SU-DHL-6 (cell line): ENCODE measurements around the gene C4orf51.

Experiments used
- H2AFZ ChIP-seq: fragments of 200-600 bp; sonication (generic); 2 replicates; pipeline ENCODE4 v1.6.1; 2014; ENCODE audit warnings: low read depth, mild to moderate bottlenecking, moderate library complexity, mixed read lengths, antibody characterized with exemption, low read length; ENCODE audit not compliant: severe bottlenecking
- H3F3A ChIP-seq: fragments of 200-600 bp; shearing (Covaris generic); 2 replicates; pipeline ENCODE4 v1.6.0; 2016; ENCODE audit warnings: antibody characterized with exemption, mild to moderate bottlenecking; ENCODE audit not compliant: insufficient read depth
- H3K27ac ChIP-seq: fragments of 200-600 bp; sonication (generic); 2 replicates; pipeline ENCODE4 v1.5.1; 2016; ENCODE audit warnings: low read depth, mild to moderate bottlenecking, low read length, moderate library complexity, mixed read lengths
- H3K27me3 ChIP-seq: fragments of 200-600 bp; sonication (generic), shearing (Covaris generic); 2 replicates; pipeline ENCODE4 v1.6.0; 2014; ENCODE audit warnings: mild to moderate bottlenecking, low read length
- H3K36me3 ChIP-seq: fragments of 200-600 bp; sonication (generic); 2 replicates; pipeline ENCODE4 v1.6.1; 2014; ENCODE audit warnings: mild to moderate bottlenecking, low read length, mixed read lengths
- H3K4me2 ChIP-seq: fragments of 300-600, 200-600 bp; shearing (Covaris generic), sonication (generic); 2 replicates; pipeline ENCODE4 v1.6.0; 2014; ENCODE audit warnings: low read length, low read depth, mild to moderate bottlenecking; ENCODE audit not compliant: poor library complexity, severe bottlenecking
- H3K4me3 ChIP-seq: fragments of 200-600 bp; sonication (generic); 2 replicates; pipeline ENCODE4 v1.5.1; 2014; ENCODE audit warnings: antibody characterized with exemption, low read length, mild to moderate bottlenecking, mixed read lengths; ENCODE audit not compliant: insufficient read depth, poor library complexity, severe bottlenecking
- H3K79me2 ChIP-seq: fragments of 200-600 bp; sonication (generic); 2 replicates; pipeline ENCODE4 v1.6.1; 2014; ENCODE audit warnings: mild to moderate bottlenecking, low read length, moderate library complexity; ENCODE audit not compliant: insufficient read depth
- H3K9ac ChIP-seq: fragments of 200-600 bp; sonication (generic); 2 replicates; pipeline ENCODE4 v1.7.0; 2014; ENCODE audit warnings: mild to moderate bottlenecking, low read length
- H3K9me2 ChIP-seq: fragments of 200-600 bp; sonication (generic); replicated peaks from 2 replicates; pipeline ENCODE4 v1.6.1; 2014; ENCODE audit warnings: low read length; ENCODE audit not compliant: insufficient read depth
- H3K9me3 ChIP-seq: fragments of 200-600 bp; sonication (generic); 2 replicates; pipeline ENCODE4 v1.6.1; 2014; ENCODE audit warnings: low read length, mixed read lengths; ENCODE audit not compliant: insufficient read depth
- H4K20me1 ChIP-seq: fragments of 200-600 bp; sonication (generic); 2 replicates; pipeline ENCODE4 v1.6.1; 2014; ENCODE audit warnings: low read depth, mild to moderate bottlenecking, antibody characterized with exemption, low read length, moderate library complexity, mixed read lengths
- EZH2phosphoT487 ChIP-seq: fragments of 200-600 bp; sonication (generic), shearing (Covaris generic); conservative IDR thresholded peaks from 2 replicates; pipeline ENCODE4 v1.6.1; 2018; ENCODE audit warnings: mild to moderate bottlenecking, antibody characterized with exemption, low read length, moderate library complexity, mixed read lengths
- TF ChIP-seq, protein P1 (sequence below): fragments of 200-600 bp; sonication (generic); IDR thresholded peaks from one replicate; pipeline ENCODE4 v1.5.1; 2017; ENCODE audit warnings: antibody characterized with exemption, mild to moderate bottlenecking, low read length, moderate library complexity; ENCODE audit not compliant: insufficient read depth, poor library complexity, severe bottlenecking

Gene C4orf51

DNA sequence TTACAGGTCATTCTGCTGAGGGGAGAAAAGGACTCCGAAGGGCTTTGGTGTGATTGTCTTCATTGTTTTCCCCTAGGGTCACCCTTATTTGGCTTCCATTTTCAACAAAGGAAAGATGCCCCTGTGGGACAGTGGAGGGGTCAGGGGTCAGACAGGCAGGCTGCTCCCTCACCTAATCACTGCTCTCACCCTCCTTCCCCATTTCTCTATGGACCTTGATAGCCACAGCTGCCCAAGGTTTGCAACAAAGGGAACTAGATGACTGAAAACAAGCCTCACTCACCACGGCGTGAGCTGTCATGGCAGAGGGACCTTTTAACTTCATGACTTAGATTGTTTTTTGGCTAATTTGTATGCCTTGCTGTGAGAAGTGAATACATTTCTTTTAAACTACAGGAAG, 40.7 kb downstream of the C4orf51 start:
- Histone ChIP-seq H2AFZ (no peak overlapping the region), H3K9me2 (no peaks in the 10 kb centered on the region), H3K36me3 (no peaks in the 10 kb centered on the region), H3K79me2 (no peaks in the 10 kb centered on the region), H4K20me1 (no peaks in the 10 kb centered on the region), H3K4me3 (no peak overlapping the region), H3K9ac (no peak overlapping the region), H3K4me2 (no peak overlapping the region), H3F3A (no peaks in the 10 kb centered on the region), H3K9me3 (no peaks in the 10 kb centered on the region), H3K27me3 (no peaks in the 10 kb centered on the region), H3K27ac (no peak overlapping the region)
- no peak for TF ChIP-seq EZH2phosphoT487
- TF ChIP-seq, protein P1, sequence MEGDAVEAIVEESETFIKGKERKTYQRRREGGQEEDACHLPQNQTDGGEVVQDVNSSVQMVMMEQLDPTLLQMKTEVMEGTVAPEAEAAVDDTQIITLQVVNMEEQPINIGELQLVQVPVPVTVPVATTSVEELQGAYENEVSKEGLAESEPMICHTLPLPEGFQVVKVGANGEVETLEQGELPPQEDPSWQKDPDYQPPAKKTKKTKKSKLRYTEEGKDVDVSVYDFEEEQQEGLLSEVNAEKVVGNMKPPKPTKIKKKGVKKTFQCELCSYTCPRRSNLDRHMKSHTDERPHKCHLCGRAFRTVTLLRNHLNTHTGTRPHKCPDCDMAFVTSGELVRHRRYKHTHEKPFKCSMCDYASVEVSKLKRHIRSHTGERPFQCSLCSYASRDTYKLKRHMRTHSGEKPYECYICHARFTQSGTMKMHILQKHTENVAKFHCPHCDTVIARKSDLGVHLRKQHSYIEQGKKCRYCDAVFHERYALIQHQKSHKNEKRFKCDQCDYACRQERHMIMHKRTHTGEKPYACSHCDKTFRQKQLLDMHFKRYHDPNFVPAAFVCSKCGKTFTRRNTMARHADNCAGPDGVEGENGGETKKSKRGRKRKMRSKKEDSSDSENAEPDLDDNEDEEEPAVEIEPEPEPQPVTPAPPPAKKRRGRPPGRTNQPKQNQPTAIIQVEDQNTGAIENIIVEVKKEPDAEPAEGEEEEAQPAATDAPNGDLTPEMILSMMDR = no peak

DNA sequence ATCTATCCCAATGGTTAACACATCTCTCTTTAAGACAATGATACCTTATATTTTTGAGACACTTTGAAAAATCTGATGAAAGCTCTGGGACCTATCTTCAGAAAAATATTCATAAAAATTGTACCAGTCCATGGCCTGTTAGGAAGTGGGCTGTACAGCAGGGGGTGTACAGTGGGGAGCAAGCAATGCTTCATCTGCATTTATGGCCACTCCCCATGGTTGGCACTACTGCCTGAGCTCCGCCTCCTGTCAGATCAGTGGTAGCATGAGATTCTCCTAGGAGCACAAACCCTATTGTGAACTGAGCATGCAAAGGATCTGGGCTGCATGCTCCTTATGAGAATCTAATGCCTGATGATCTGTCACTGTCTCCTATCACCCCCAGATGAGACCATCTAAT, 42.6 kb downstream of the C4orf51 start:
- Histone ChIP-seq H4K20me1 (no peaks in the 10 kb centered on the region), H3K27me3 (no peaks in the 10 kb centered on the region), H3K9me3 (no peaks in the 10 kb centered on the region)

DNA sequence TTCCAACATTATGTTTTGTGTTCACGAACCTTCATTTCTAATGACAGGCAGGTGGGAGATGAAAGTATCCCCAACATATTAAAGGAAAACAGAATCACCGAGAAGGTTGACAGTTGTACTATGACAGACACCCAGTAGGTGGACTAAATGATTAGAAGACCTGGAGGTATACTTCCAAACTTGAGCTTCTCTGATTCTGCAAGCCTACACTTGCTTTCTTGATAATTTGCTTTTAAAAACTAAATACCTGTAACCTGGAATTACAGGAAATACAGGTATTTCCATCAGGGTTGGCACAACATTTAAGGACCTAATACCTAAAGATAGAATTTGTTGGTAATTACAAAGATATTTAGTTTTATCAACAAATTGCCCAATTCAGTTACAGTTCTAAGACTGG, 43.4 kb downstream of the C4orf51 start:
- no peaks in the 10 kb centered on the region for H4K20me1 ChIP-seq
- H3K27ac ChIP-seq = no peak overlapping the region
- H3K4me2 ChIP-seq = no peak overlapping the region
- no peak overlapping the region for H3K4me3 ChIP-seq
- H3K36me3 ChIP-seq = no peaks in the 10 kb centered on the region
- no peak overlapping the region for H2AFZ ChIP-seq
- no peaks in the 10 kb centered on the region for H3K79me2 ChIP-seq
- no peaks in the 10 kb centered on the region for H3K9me2 ChIP-seq
- H3F3A ChIP-seq = no peaks in the 10 kb centered on the region
- no peaks in the 10 kb centered on the region for H3K9me3 ChIP-seq
- H3K9ac ChIP-seq = no peak overlapping the region
- TF ChIP-seq, protein P1 = no peak
- TF ChIP-seq EZH2phosphoT487 = no peak
- no peaks in the 10 kb centered on the region for H3K27me3 ChIP-seq

More for the DNA sequence above, 42.6 kb downstream of the C4orf51 start:
- Histone ChIP-seq H3K4me3 (no peak overlapping the region), H3K27ac (no peak overlapping the region), H3K9ac (no peak overlapping the region), H2AFZ (no peak overlapping the region), H3K36me3 (no peaks in the 10 kb centered on the region), H3K79me2 (no peaks in the 10 kb centered on the region), H3F3A (no peaks in the 10 kb centered on the region), H3K4me2 (no peak overlapping the region), H3K9me2 (no peaks in the 10 kb centered on the region)
- no peak for TF ChIP-seq EZH2phosphoT487
- TF ChIP-seq, protein P1 = no peak
